Measurements from ENCODE around the gene ITGB7. TPM values are rescaled to one million over a fixed set of nuclear protein-coding genes. Genes with fewer than 3 reads are reported as not detected.

Gene ITGB7
- total and polyA plus RNA-seq, 4 donors = 1.4 to 5.8 (median 4.0) TPM

DNA sequence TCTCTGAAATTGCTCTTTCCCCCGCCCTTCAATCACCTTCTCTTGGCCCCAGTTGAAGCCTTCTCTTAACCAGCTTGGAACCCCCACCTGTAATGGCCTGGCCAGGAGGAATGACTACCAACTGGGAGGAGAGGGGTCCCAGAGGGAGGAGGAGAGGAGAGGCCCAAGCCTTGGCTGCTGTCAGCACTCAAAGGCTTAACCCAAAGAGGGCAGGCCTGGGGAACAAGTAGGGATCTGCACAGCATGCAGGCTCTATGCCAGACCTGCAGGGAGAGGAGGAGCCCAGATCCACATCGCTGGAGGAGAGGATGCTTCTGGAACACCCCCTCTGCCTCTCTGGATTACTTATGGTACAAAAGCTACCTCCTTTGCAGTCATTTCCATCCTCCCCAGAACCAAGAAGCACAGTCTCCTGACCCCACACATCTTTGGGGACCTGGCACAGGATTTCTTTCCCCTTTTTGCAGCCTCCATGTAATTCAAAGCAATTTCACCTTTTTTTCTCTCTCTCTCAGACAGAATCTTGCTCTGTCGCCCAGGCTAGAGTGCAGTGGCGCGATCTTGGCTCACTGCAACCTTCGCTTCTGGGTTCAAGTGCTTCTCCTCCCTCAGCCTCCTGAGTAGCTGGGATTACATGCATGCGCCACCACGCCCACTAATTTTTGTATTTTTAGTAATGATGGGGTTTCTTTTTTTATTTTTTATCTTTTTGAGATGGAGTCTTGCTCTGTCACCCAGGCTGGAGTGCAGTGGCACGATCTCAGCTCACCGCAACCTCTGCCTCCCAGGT is 18.8 kb upstream of the ITGB7 start:
- ATAC-seq (ENCODE audit: low FRiP score) = no peak
- intact Hi-C loops (cut with DNase I) = no loop called here
- WGBS, 2 donors = 72 to 79% methylated on average over 10 of the region's 10 CpGs
- no peaks in the 10 kb centered on the region for H3K27me3 ChIP-seq (ENCODE audit: control insufficient read depth in 1 of 2, insufficient read depth in 2 of 2, low read length in 1 of 2)
- H3K4me3 ChIP-seq (ENCODE audit: low read length in 2 of 2) = no peak overlapping the region
- H3K4me1 ChIP-seq (ENCODE audit: control insufficient read depth in 1 of 2, insufficient read depth in 2 of 2, low read length in 2 of 2) = no peaks in the 10 kb centered on the region
- DNase-seq = peak; percentile 37 to 61
- H3K27ac ChIP-seq (ENCODE audit: low read depth in 1 of 2, low read length in 2 of 2) = peak overlapping the region in 1 of 2 donors; percentile 5
- H3K9me3 ChIP-seq (ENCODE audit: control insufficient read depth, low read length) = no peaks in the 10 kb centered on the region
- H3K36me3 ChIP-seq (ENCODE audit: control insufficient read depth in 1 of 2, insufficient read depth in 2 of 2, low read length in 1 of 2) = peaks cover 0 to 2% of the 10 kb centered on the region in 2 donors

DNA sequence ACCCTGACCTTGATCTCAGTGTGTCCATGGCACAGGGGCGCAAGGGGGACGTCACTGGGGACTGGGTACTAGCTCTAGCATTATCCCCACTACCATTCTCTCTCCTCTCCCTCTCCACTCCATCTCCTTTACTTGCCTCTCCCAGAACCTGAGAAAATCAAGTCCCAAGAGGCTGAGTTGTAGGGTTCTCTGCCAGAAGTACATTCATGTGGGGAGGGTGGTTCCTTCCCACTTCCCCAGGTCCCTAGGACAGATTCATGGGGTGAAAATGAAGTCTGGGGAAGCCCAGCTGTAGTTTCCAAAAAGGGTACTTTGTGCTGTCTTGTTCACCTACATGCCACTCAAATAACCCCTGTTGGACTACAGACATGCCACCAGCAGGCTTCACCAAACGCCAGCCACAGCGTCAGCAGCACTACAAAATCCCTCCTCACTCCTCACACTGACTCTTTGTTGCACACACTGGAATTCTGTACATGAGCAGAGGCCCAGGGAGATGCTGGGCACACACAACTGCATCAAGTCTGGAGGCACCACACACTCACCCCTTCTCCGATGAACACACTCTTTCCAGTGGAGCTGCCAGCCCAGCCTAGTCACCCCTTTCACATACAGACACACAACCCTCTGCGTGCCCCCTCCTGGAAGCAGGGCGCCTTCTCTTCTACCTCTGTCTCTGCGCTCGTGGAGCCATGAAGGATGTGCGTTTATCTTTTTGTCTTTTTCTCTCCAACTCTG is 18.0 kb upstream of the ITGB7 start:
- peak; percentile 56 to 89 for DNase-seq
- 26 to 34% methylated on average over 10 of the region's 10 CpGs for WGBS, 2 donors
- no peak for ATAC-seq (ENCODE audit: low FRiP score)
- intact Hi-C loops (cut with DNase I) = loop anchor here in 1 of 2 donors (5.0 kb wide), 1 partner anchor 42 kb away; the partner anchor contains the start of gene ESPL1
- Histone ChIP-seq H3K36me3 (ENCODE audit: control insufficient read depth in 1 of 2, insufficient read depth in 2 of 2, low read length in 1 of 2) (peaks cover 0 to 2% of the 10 kb centered on the region in 2 donors), H3K27me3 (ENCODE audit: control insufficient read depth in 1 of 2, insufficient read depth in 2 of 2, low read length in 1 of 2) (no peaks in the 10 kb centered on the region), H3K27ac (ENCODE audit: low read depth in 1 of 2, low read length in 2 of 2) (peak overlapping the region; percentile 5 to 77), H3K4me3 (ENCODE audit: low read length in 2 of 2) (no peak overlapping the region), H3K4me1 (ENCODE audit: control insufficient read depth in 1 of 2, insufficient read depth in 2 of 2, low read length in 2 of 2) (no peaks in the 10 kb centered on the region), H3K9me3 (ENCODE audit: control insufficient read depth, low read length) (no peaks in the 10 kb centered on the region)

DNA sequence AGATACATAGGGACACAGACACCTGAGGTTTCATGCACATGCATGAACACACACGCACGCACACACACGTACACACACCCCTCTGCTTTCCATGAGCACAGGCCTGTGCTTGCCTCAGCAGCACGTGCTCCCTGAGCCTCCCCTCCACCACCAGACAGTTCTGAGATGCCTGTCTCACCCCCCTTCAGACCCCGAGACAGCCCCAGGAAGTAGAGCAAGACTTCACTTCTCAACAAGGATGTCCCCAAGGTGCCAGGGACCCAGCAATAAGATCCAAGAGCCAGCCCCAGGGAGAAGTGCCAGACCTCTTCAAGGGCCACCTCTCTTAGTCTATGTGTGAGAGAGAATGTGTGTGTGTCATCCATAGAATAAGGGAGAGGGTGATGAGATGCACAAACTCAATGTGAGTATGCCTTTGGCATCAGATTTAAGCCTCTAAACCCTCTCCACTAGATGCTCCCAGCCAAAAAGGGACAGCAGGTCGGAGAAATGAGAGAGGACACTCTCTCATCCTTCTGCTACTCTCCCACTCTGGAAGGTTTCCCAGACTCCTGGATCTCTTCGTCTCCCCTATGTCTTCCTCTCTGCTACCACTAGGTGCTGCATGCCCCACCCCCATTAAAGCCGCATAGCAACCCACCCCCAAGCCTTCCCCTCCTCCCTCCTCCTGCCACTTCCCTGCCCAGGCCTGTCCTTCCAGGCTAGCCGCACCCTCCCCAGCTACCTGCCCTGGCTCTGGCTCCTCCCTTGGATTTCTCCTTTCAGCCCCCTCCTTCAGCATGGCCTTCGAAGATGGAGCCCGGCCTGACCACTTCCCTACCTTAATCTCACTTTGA is 17.2 kb upstream of the ITGB7 start:
- Histone ChIP-seq H3K27me3 (ENCODE audit: control insufficient read depth in 1 of 2, insufficient read depth in 2 of 2, low read length in 1 of 2) (no peaks in the 10 kb centered on the region), H3K36me3 (ENCODE audit: control insufficient read depth in 1 of 2, insufficient read depth in 2 of 2, low read length in 1 of 2) (peaks cover 0 to 2% of the 10 kb centered on the region in 2 donors), H3K27ac (ENCODE audit: low read depth in 1 of 2, low read length in 2 of 2) (peak overlapping the region; percentile 14 to 77), H3K4me3 (ENCODE audit: low read length in 2 of 2) (no peak overlapping the region), H3K9me3 (ENCODE audit: control insufficient read depth, low read length) (no peaks in the 10 kb centered on the region), H3K4me1 (ENCODE audit: control insufficient read depth in 1 of 2, insufficient read depth in 2 of 2, low read length in 2 of 2) (no peaks in the 10 kb centered on the region)
- intact Hi-C loops (cut with DNase I) = loop anchor here in 1 of 2 donors (5.0 kb wide), 1 partner anchor 43 kb away; the partner anchor contains the start of gene ESPL1
- WGBS, 2 donors = 44 to 51% methylated on average over 11 of the region's 11 CpGs
- no peak for ATAC-seq (ENCODE audit: low FRiP score)
- DNase-seq = peak; percentile 26 to 51

DNA sequence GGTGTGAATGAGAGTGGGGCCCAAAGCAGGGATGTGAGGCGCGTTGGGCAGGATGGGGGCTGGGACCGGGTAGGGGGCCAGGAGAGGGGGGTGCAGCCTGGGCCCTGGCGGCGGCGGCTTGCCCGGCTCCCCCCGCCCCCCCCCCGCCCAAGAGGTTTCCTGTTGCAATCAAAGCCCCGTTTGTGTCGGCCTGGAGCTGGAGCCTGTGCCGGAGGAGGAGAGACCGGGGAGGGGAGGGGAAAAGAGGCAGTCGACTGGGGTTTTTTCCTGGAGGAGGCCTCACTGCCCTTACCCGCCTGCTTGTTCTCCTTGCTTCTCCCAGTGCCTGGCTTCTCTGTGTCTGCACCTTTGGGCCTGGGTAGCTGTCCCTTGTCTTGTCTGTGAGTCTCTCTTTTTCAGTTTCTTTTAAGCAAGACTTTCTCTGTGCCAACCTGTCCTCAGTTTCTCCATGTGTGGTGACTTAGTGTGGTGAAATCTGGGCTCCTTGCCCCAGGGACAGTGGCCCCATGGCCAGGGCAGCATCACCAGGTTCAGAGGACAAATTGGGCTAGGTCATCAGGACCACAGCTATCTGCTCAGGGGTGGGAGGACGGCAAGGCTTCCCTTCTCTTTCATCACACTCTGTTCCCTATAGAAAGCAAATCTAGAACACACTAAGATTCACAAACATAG is 16.5 kb upstream of the ITGB7 start:
- Histone ChIP-seq H3K9me3 (ENCODE audit: control insufficient read depth, low read length) (no peaks in the 10 kb centered on the region), H3K4me3 (ENCODE audit: low read length in 2 of 2) (no peak overlapping the region), H3K4me1 (ENCODE audit: control insufficient read depth in 1 of 2, insufficient read depth in 2 of 2, low read length in 2 of 2) (no peaks in the 10 kb centered on the region), H3K27ac (ENCODE audit: low read depth in 1 of 2, low read length in 2 of 2) (peak overlapping the region in 1 of 2 donors; percentile 69), H3K36me3 (ENCODE audit: control insufficient read depth in 1 of 2, insufficient read depth in 2 of 2, low read length in 1 of 2) (peaks cover 0 to 2% of the 10 kb centered on the region in 2 donors), H3K27me3 (ENCODE audit: control insufficient read depth in 1 of 2, insufficient read depth in 2 of 2, low read length in 1 of 2) (no peaks in the 10 kb centered on the region)
- intact Hi-C loops (cut with DNase I) = loop anchor here in 1 of 2 donors (5.0 kb wide), 1 partner anchor 44 kb away; the partner anchor contains the start of gene ESPL1
- ATAC-seq (ENCODE audit: low FRiP score) (no peak), DNase-seq (peak; percentile 77 to 79)
- WGBS, 2 donors = 6 to 17% methylated on average over 11 to 16 of the region's 16 CpGs

DNA sequence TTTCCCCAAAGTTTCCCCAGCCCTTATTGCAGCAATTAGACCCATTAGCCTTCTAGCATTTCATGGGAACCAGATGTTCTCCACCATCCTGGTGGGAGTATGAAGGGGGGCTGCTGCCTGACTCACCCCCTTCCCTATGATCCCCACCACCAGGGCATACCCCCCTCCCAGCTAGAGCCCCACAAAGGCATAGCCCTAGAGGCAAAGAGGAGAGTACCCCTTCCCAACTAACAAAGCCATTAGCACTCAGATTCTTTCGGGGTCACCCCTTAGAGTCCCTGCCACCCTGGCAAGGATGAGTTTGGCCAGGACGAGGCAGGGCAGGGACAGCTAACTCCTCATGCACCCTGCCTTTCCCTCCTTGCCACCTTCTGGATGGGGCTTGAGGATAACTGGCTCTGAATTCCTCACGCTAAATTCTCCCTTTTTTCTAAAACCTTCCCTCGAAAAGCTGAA is 15.8 kb upstream of the ITGB7 start:
- ATAC-seq (ENCODE audit: low FRiP score) = no peak
- H3K27me3 ChIP-seq (ENCODE audit: control insufficient read depth in 1 of 2, insufficient read depth in 2 of 2, low read length in 1 of 2) = no peaks in the 10 kb centered on the region
- no peaks in the 10 kb centered on the region for H3K4me1 ChIP-seq (ENCODE audit: control insufficient read depth in 1 of 2, insufficient read depth in 2 of 2, low read length in 2 of 2)
- H3K4me3 ChIP-seq (ENCODE audit: low read length in 2 of 2) = no peak overlapping the region
- peak; percentile 13 to 50 for DNase-seq
- 29 to 30% methylated on average over 4 of the region's 4 CpGs for WGBS, 2 donors
- H3K27ac ChIP-seq (ENCODE audit: low read depth in 1 of 2, low read length in 2 of 2) = peak overlapping the region; percentile 59 to 69
- intact Hi-C loops (cut with DNase I) = loop anchor here in 1 of 2 donors (5.0 kb wide), 1 partner anchor 44 kb away; the partner anchor contains the start of gene ESPL1
- no peaks in the 10 kb centered on the region for H3K9me3 ChIP-seq (ENCODE audit: control insufficient read depth, low read length)
- H3K36me3 ChIP-seq (ENCODE audit: control insufficient read depth in 1 of 2, insufficient read depth in 2 of 2, low read length in 1 of 2) = peaks cover 0 to 2% of the 10 kb centered on the region in 2 donors

DNA sequence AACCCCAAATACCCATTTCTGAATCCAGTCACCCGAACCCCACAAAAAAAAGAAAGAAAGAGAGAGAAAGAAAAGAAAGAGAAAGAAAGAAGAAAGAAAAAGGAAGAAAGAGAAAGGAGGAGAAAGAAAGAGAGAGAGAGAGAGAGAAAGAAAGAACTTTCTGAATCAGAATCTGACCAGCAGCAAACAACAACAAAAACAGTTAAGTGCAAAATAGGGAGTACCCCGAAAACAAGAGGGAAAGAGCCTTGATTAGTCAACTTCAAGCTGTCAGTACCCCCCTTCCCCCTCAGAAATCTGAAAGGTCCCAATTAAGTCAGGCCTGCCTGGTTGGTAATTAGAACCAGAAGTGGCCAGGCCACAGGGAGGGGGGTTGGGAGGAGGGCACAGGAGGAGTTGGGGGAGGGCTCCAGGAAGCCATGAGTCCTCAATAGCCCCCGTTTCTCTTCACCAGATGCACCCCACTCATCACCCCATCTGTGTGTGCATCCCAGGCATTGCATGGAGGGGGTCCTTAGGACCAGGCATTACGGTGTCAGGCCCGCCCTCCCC is 15.2 kb upstream of the ITGB7 start:
- DNase-seq (peak; percentile 21 to 52), ATAC-seq (ENCODE audit: low FRiP score) (no peak)
- H3K4me3 ChIP-seq (ENCODE audit: low read length in 2 of 2) = peak overlapping the region in 1 of 2 donors; percentile 57
- H3K9me3 ChIP-seq (ENCODE audit: control insufficient read depth, low read length) = no peaks in the 10 kb centered on the region
- 33 to 34% methylated on average over 5 of the region's 5 CpGs for whole genome bisulfite sequencing, 2 donors
- H3K27me3 ChIP-seq (ENCODE audit: control insufficient read depth in 1 of 2, insufficient read depth in 2 of 2, low read length in 1 of 2) = no peaks in the 10 kb centered on the region
- peaks cover 0 to under 1% of the 10 kb centered on the region in 2 donors for H3K36me3 ChIP-seq (ENCODE audit: control insufficient read depth in 1 of 2, insufficient read depth in 2 of 2, low read length in 1 of 2)
- intact Hi-C loops (cut with DNase I) = loop anchor here in 1 of 2 donors (5.0 kb wide), 1 partner anchor 45 kb away; the partner anchor contains the start of gene ESPL1
- peak overlapping the region in 1 of 2 donors; percentile 90 for H3K27ac ChIP-seq (ENCODE audit: low read depth in 1 of 2, low read length in 2 of 2)
- H3K4me1 ChIP-seq (ENCODE audit: control insufficient read depth in 1 of 2, insufficient read depth in 2 of 2, low read length in 2 of 2) = no peaks in the 10 kb centered on the region

DNA sequence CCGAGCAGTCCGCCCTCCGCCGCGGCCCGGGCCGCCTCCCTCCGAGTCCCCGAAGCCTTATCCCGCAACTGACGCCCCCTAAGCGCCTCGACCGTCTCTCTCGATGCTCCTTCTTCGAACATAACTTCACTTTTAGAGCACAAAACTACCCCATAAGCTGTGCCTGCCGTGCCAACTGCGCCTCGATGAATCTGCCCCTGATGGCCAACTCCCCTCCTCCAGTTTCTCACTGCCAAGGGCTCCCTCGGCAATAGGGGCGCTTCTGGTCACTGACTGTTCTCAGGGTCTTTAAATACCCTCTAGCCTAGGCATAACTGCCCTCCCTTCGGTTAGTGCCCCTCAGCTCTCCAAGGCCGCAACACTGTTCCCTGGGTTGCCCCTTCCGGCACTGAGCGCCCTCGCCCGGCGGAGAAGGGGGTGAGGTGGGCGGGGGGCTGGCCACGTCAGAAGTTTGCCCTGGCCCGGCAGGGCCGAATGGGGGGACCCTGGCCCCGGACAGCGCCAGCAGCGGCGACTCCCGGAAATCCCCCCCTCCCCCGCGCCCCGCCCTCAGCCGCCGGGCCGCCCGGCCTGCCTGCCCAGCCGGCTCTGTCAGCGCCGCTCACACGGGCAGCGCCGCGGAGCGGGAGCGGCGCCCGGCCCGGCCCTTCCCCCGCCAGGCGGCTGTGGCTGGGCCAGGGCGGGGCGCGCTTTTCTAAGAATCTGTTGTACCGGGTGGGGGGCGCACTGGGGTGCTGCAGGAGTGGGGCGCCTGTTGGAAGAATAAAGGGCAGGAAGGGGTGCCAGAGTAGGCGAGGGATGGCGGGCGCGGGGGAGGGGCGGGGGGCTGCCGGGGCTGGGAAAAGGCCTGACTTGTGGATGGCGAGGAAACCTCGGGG is 14.4 kb upstream of the ITGB7 start:
- peak overlapping the region; percentile 19 to 57 for H3K4me3 ChIP-seq (ENCODE audit: low read length in 2 of 2)
- peak overlapping the region; percentile 85 to 90 for H3K27ac ChIP-seq (ENCODE audit: low read depth in 1 of 2, low read length in 2 of 2)
- H3K9me3 ChIP-seq (ENCODE audit: control insufficient read depth, low read length) = no peaks in the 10 kb centered on the region
- H3K4me1 ChIP-seq (ENCODE audit: control insufficient read depth in 1 of 2, insufficient read depth in 2 of 2, low read length in 2 of 2) = no peaks in the 10 kb centered on the region
- H3K36me3 ChIP-seq (ENCODE audit: control insufficient read depth in 1 of 2, insufficient read depth in 2 of 2, low read length in 1 of 2) = no peaks in the 10 kb centered on the region
- peak; percentile 73 for ATAC-seq (ENCODE audit: low FRiP score)
- intact Hi-C loops (cut with DNase I) = loop anchor here in 1 of 2 donors (1.0 to 5.0 kb wide), 2 partner anchors 11 to 46 kb away; partner anchors contain the start of genes ESPL1 and RARG
- 1% methylated on average over 43 to 72 of the region's 72 CpGs for WGBS, 2 donors
- H3K27me3 ChIP-seq (ENCODE audit: control insufficient read depth in 1 of 2, insufficient read depth in 2 of 2, low read length in 1 of 2) = no peaks in the 10 kb centered on the region
- peak; percentile 85 to 91 for DNase-seq
